Adrenal gland (tissue), 5 donors: ENCODE data around the gene LIN52.
"Not testable (repeated sequence)": the region's sequence is repeated elsewhere in the genome, so short reads cannot be mapped to it uniquely, and the experiment has no call there.

Experiments used
- CTCF ChIP-seq, 6 experiments: fragments of 450-650 bp in 4 of 6; fragments of 200-600 bp in 2 of 6; sonication (generic) in 1 of 6; IDR thresholded peaks; 1 replicate in 5 of 6; 2 replicates in 1 of 6; pipeline versions ENCODE4 v1.5.1 to v1.8.0; 2016 to 2021; ENCODE audit warnings: antibody characterized with exemption in 6 of 6, mild to moderate bottlenecking in 2 of 6, moderate library complexity in 1 of 6
- POLR2A ChIP-seq, 2 donors: fragments of 450-650 bp; IDR thresholded peaks; one replicate each; pipeline ENCODE4 v1.6.1; 2017; ENCODE audit warnings: antibody characterized with exemption in 2 of 2, mild to moderate bottlenecking in 2 of 2, moderate library complexity in 1 of 2
- donor health status: DM: no; HTN: no; CAD: no.

- TF ChIP-seq POLR2A, CTCF (IDR thresholded peaks at IDR 0.05): not testable (repeated sequence)
Measured at GRCh38 chr14:74125487-74125886, 40.7 kb downstream of the LIN52 start.
